HT1080 (cell line): Measurements from ENCODE around the gene CDC37L1. TPM values are rescaled to one million over a fixed set of nuclear protein-coding genes. Genes with fewer than 3 reads are reported as not detected.

Experiments used
- DNase-seq: peaks from one replicate; pipeline ENCODE4 v3.0.0-alpha.2; 2015; ENCODE audit warnings: low read depth
- total RNA-seq: library from RNA; depleted of rRNA; stranded (reverse); fragments of >200 nt; shearing (Covaris generic); gene quantifications from 2 replicates; pipeline ENCODE4 v1.2.3, GENCODE V29; 2014

The CDC37L1 gene
- total RNA-seq, 1 experiment from 2014 or later: 11.3 TPM

DNA sequence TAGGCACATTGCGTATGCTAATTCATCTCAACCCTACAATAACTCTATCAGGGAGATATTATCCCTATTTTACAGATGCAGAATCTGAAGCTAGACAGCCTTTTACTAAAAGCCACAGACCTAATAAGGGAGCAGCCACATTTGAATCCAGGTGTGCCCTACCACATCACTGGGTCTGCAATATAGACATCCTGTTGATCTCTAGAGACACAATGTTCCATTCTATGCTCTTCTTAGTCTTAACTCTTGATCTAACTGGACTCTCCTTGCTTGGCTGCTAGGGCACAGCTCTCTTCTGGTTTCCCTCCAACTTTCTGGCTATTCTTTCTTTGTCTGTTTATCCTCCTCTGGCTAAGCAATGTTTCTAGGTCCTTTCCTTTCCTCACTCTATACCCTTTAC, 11.7 kb upstream of the CDC37L1 start:
- DNase-seq: no peak

DNA sequence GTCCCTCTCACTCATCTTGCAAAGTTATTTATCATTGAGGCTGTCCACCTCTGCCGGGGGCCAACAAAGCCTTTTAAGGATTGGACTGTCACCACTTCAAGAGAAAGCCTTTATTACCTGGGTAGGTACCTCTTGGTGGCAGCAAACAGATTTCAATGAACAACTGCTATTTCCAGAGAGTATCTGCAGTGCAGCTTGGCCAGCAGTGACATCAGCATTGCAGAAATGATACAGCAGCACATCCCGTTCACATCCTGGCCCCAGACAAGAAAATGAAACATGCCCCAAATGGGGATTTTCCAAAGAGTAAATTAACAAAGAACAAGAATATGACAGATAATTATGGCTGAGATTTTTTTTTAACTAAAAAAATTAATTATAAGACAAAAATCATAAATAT, 10.8 kb upstream of the CDC37L1 start:
- no peak for DNase-seq

DNA sequence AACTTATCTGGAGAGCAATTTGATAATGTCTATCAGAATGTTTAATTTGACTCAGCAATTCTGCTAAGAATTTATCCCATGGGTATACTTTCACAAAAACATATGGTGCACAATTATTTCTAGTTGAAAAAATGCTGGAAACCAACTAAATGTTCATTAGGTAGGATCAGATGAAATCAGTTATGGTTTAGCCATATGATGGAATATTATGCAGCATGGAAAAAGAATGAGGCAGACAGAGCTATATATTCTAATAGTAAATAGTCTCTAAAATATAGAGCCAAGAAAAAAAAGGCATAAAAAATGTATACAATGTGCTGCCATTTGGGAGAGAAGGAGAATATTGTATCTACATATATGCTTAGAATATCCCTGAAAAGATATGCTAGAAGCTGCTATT, 9.5 kb upstream of the CDC37L1 start:
- no peak for DNase-seq

DNA sequence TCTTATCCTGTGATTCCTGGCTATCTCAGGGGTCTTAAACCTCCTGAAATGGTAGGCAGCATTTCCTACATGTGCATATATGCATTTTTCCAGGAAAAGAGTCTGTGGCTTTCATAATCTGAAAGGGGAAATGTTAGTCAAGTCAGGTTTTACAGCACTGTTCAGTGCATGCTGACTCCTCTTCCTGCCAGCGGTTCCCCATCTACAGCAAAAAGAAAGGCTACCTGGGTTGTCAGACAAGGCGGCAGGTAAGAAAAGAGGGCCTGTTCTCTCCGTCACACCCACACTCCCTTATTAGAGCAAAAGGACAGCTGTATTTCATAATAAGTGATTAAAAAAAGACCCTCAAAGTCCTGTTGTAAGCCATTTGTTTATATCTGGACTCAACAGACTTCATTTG, 8.8 kb upstream of the CDC37L1 start:
- no peak for DNase-seq

DNA sequence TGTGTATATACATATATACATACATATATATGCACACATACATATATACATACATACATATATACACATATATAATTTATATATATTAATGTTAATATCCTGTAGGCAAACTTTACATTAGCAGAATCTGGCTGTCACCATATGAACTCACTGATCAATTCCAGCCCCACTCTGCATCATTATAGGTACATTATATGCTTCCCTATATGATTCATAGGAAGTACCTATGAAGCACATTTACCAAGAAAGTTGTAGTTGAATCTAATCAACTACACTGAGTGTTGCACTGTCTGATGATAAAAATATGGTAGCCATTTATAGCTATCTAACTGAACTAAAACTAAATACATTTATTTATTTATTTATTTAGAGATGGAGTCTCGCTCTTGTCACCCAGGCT, 7.6 kb upstream of the CDC37L1 start:
- no peak for DNase-seq

DNA sequence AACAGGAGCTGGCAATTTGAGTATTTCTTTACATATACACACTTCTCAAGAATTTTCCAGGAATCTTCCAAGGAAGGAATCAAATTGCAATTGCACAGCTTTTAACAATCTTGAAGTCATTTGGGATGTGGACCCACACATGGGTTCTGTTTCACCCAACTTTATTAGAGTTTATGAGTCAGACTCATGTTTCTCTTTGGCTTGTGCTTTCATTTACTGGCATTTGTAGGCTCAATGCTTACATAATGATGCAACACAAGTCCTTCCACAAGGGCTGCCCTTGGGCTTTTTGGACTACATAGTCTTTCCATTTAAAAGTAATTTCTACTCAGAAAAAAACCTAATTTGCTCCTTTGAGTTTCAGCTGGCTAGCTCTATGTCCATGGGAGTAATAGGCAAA, 4.6 kb upstream of the CDC37L1 start:
- peak; percentile 39 for DNase-seq

DNA sequence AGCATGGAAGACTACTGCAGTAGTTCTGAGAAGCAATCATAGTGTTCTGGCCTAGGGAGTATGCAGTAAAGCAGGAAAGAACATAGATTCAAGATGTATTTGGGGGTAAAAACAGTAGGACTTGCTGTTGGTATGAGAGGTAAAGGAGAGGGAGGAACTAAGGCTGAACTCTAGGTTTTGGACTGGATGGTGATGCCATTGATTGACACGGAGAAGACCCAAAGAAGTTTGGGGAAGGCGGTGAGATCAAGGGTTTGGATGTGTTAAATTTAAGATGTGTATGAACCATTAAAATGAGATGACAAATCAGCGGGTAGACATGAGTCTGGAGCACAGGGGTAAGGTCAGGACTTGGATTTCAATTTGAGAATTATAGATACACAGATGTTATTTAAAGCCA, 2.0 kb upstream of the CDC37L1 start:
- no peak for DNase-seq

DNA sequence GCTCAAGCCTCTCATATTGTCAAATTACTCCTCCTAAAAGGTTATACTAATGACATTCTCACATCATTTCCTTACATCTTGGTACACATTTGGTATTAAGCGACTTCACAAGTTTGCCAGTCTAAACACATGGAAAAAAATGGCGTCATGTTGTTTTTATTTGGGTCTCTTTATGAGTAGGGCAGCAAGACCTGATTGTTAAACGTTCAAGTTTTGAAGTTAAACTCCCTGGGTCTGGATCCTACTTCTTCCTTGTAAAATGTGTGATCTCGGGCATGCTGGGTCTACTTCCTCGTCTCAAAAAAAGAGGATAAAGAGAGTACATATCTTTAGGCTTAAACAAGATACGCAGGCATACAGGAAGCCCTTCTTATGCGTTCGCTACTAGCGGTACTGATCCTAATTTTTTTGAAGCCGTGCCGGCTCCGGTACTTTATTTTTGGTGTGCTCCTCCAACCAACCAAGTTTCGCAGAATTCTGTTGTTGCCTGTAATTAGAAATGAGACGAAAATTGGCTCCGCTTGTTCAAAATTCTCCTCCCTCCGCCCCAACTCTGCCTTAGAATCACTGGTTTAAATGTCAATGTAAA, 596 bp upstream of the CDC37L1 start:
- peak; percentile 52 for DNase-seq

DNA sequence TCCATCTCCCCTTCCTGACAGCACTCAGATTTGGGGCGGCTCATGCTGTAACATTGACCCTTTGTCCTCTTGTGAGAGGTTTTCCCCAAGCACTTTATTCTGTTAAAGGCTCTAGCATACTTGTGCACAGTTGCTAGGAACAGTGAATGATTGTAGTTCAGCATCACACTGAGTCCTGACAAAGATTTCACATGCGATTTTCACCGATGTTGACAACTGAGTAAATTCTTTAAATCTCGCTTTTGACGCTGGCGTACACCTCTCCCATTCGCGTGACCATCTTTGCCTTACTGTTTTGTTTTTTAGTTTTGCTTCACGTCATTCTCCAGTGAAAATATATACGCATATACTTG, 780 bp downstream of the CDC37L1 start:
- no peak for DNase-seq

DNA sequence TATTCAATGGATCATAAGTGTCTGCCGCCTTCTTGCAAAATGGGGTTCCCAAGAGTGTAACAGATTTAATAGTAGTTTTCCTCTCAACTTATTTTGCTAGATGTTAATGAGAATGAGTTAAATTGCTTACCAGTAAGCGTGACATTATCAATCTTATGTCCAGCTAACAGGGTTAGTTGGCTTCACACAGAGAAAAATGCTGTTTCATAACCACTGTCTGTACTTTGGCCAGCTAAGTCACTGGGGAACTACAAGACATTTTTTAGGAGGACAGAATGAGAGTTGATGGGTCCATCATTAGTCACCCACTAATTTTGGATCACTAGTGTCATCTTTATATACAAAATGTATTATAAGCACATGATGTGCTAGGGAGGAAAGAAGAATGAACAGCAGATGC, 1.4 kb downstream of the CDC37L1 start:
- DNase-seq: no peak

DNA sequence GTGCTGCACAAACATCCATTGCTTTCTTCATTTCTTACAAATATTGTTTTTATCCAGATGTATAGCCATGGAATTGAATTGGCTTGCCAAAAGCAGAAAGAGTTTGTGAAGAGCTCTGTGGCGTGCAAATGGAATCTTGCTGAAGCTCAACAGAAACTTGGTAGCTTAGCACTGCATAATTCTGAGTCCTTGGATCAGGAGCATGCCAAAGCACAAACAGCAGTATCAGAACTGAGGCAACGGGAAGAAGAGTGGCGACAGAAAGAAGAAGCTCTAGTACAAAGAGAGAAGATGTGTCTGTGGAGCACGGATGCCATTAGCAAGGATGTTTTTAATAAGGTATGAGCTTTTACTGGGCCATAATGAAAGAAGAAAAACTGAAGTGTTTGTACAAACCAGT, 5.5 kb downstream of the CDC37L1 start:
- no peak for DNase-seq

DNA sequence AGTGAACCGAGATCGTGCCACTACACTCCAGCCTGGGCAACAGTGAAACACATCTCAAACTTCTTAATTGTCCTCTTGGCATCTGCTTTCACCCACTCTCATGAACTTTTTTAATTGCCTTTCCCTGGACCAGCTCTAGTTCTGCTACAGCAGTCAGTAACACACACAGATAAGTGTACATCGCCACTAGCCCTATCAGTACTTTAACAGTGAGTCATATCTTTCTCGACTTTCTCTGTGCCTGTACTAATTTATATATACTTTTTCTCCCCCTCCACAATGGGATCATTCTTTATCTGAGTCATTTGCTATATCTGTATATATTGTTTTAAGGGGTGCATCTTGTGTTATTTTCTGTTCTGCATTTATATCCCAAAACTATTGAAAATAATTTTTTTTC, 6.7 kb downstream of the CDC37L1 start:
- DNase-seq: no peak

DNA sequence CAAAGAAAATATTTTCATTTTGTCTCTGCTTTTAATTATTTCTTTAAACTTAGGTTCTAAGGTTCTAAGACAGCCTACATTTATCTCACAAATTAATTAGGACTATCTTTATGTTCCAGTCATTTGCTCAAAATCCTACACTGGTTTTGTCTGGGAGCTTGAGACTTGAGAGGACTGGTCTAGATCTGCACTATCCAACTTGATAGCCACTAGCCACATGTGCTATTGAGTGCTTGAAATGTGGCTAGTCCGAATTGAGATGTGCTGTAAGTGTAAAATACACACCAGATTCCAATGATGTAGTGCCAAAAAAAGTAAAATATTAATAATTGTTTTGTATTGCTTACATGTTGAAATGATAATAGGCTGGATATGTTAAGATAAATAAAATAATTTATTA, 7.2 kb downstream of the CDC37L1 start:
- DNase-seq: no peak

DNA sequence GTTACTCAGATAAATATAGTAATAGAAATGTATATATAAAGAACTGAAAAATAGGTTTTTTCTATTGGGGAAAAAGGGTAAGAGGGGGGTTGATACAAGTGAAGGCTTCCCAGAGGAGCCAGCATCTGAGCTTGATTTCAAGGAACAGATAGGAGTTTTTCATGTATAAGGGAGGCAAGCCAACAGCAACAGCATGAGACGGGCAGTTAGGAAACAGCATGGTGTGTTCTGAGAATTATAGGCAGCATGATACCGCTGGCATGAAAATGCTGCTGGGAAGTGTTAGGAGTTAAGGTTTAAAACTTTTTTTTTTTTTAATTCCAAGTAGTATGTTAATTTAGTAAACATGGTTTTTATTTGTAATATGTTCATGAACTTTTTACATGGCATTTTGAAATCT, 9.7 kb downstream of the CDC37L1 start:
- no peak for DNase-seq

DNA sequence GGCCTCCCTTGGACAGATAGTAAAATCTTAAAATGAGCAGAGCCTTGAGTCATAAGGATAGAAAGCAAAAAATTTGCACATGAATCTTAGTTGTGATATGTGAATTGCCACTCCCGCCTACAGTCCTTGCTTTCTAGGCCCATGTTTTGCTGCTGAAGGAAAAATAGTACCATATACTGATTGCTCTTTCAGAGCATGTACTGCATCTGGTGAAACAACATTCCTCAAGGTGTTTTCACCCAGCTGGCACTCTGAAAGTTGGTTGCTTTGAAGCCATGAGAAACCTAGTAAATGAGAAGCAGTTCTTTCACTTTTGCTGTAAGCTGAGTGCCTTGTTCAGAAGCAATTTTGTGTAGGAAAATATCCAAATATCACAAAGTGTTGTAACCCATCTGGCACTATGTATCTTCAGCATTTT, 10.3 kb downstream of the CDC37L1 start:
- no peak for DNase-seq

DNA sequence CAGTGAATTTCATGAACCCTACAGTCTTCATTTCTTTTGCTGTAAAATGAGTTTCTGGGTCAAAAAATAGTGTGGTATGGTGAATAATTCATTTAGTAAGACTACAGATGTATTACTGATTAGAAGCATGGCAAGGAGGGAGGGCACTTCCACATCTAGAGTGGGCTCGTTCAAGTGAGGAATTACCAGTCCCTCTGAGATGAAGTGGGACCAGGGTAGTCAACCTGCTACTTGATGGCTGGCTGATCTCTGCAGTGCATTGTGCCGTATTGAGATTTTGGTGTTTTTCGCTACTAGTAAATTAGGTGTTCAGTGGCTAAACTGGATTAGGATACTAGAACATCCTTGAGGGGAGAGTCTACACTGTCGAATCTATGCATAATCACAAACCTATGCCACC, 10.8 kb downstream of the CDC37L1 start:
- no peak for DNase-seq

DNA sequence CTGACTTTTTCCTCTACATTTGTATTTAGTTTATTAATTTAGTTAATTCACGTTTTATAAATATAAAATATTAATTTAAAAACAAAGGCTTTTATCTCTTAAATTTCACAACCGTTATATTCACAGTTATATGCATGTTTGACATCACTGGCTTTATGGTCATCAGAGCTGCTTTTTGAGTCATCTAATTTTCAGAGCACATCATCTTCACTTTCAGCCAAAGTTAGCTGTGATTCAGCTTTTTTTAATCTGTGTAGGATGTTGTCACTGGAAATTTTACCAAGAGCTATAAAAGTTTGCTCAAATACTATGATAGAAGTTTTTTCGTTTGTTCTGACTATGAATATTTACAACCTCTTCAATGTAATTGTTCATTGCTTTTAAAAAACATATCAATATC, 12.4 kb downstream of the CDC37L1 start:
- DNase-seq: no peak

DNA sequence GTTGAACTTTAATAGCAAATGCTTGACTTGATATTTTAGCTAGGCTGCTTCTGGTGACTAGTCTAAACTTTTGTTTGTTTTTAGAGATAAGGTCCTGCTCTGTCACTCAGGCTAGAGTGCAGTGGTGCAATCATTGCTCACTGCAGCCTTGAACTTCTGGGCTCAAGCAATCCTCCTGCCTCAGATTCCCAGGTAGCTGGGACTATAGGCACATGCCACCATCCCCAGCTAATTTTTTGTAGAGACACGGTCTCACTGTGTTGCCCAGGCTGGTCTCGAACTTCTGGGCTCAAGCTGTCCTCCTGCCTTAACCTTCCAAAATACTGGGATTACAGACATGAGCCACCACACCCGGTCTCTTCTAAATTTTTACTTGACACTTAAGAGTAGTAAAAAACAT, 20.7 kb downstream of the CDC37L1 start:
- DNase-seq: no peak

DNA sequence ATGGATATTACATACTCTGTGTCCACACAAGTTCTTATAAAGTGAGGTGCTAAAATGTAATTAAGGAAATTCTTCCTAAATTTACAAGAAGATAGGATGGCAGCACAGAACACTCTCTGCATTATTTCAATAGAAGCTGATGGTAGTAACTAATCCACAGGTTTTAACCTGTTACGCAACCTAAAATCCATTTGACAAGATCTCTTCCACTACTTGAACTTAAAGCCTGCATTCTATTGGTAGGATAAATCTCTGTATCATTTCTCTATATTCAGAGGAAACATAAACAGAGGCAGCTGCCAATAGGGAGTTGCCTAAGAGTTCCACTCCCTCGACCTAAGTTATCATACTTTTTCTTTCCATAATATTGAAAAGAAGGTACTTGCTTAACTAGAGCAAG, 21.6 kb downstream of the CDC37L1 start:
- DNase-seq: no peak

DNA sequence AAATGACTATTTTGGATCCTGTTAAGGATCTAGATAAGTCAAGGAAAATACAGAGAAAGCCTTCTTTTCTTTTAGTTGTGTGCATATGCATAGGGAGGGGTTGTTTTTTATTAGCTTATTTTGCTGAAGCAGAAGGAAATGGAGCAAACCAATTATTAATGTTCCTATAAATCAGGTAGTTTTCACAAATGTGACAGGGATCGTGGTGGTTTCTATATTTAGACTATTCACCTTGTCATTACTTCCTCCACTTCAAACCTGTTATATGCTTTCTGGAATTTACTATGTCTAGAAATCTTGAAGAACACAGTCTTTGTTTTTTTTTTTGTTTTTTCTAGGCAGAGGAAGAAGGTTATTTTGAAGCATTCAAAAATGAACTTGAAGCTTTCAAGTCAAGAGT, 22.2 kb downstream of the CDC37L1 start:
- no peak for DNase-seq

DNA sequence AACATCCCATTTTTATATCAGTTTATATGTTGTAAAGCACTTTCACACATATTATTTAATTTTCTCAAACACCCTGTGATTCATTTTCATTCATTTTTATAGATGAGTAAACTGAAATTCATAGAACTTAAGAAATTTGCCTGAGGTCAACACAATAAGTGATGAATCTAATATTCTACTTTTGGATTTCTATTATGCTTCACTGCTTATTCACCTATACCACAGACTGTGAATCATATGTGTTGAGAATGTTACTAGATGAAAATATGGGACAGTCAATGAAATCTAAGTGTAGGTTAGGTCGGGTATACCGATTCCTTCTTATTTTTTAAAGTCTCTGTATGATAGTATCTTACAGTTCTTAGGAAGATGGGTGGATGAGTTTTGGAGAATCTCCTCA, 24.8 kb downstream of the CDC37L1 start:
- no peak for DNase-seq

DNA sequence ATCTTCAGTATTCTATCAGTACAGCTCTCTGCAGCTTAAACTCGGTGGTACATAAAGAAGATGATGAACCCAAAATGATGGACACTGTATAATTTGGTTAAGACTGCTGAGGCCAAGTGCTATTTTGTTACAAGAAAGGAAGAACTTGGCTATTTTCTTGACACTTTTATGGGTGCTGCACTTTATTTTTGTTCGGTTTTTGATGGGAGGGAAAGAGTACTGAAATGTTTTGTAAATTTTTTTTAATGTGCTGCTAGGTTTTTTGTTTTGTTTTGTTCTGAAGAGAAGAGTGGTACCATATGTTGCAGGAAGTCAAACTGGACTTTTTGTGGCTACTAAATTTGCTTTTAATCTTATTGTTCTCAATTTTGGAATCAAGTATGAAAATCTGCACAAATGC, 26.7 kb downstream of the CDC37L1 start:
- DNase-seq: no peak

DNA sequence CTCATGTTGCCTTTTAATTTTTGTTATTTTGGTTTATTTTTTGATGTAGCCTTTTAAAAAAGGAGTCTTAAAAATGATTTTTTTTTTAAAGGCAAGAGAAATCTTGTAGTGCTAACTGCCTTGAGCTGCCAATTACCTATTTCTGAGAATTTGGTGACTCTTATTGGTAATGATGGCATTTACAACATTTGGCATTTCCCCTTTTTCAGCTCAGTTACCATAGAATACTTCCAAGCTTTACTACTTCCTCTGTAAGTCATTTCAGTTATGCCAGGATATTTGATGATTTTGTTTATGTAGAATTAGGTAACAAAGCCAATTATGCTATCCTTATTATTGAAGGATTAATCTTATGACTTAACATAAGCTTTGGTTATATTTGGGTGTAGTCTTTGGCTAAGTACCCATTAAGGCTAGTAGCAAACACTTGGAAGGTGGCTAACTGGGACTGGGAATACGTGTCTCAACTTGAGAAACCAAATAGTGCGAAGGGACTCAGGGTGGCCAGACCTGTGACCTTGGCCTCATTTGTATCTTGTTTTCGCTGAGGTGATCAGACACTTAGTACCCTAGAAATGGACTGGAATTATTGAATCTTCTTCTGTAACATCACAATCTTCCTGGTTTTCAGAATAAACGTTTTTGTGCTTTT, 27.7 kb downstream of the CDC37L1 start:
- no peak for DNase-seq

DNA sequence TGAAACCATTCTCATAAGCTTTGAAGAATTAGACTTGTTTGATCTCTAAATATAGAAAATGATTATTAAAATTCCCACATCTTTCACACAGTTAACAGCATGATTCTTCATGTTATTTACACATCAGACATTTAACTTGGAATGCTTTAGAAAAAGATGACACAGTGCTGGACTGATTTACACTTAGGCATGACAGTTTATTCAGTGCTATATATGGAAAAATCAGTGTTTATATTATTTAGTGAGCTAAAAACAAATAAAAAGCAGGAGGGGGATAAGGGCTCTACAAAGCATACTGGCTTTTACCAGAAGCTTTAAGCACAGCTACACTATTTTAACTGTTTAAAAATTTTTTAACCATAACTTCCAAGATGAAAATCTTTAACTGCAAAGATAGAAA, 30.0 kb downstream of the CDC37L1 start:
- no peak for DNase-seq
